Stimulated activated naive CD8-positive, alpha-beta T cell treated with anti-CD3 and anti-CD28 coated beads, Interleukin-15, Interleukin-2, amounts not matched to agents 100 ng/mL and 50 ng/mL, for 24 hours (primary cell): Measurements from ENCODE around the gene TRIM72.
"Not testable (repeated sequence)": the region's sequence is repeated elsewhere in the genome, so short reads cannot be mapped to it uniquely, and the experiment has no call there.

Experiments used
- H3K27ac Mint-ChIP-seq: one replicate; pipeline ENCODE4 v1.8.0; 2021; ENCODE audit warnings: mild to moderate bottlenecking, mixed read lengths
- H3K27me3 Mint-ChIP-seq: one replicate; pipeline ENCODE4 v1.8.0; 2021; ENCODE audit warnings: mixed read lengths
- H3K36me3 Mint-ChIP-seq: one replicate; pipeline ENCODE4 v1.8.0; 2021; ENCODE audit warnings: low read depth, mixed read lengths
- H3K4me1 Mint-ChIP-seq: one replicate; pipeline ENCODE4 v1.8.0; 2021; ENCODE audit warnings: low read depth, mixed read lengths
- H3K4me3 Mint-ChIP-seq: one replicate; pipeline ENCODE4 v1.8.0; 2021; ENCODE audit warnings: mild to moderate bottlenecking, mixed read lengths
- H3K9me3 Mint-ChIP-seq: one replicate; pipeline ENCODE4 v1.8.0; 2021; ENCODE audit warnings: mixed read lengths

The TRIM72 gene

DNA sequence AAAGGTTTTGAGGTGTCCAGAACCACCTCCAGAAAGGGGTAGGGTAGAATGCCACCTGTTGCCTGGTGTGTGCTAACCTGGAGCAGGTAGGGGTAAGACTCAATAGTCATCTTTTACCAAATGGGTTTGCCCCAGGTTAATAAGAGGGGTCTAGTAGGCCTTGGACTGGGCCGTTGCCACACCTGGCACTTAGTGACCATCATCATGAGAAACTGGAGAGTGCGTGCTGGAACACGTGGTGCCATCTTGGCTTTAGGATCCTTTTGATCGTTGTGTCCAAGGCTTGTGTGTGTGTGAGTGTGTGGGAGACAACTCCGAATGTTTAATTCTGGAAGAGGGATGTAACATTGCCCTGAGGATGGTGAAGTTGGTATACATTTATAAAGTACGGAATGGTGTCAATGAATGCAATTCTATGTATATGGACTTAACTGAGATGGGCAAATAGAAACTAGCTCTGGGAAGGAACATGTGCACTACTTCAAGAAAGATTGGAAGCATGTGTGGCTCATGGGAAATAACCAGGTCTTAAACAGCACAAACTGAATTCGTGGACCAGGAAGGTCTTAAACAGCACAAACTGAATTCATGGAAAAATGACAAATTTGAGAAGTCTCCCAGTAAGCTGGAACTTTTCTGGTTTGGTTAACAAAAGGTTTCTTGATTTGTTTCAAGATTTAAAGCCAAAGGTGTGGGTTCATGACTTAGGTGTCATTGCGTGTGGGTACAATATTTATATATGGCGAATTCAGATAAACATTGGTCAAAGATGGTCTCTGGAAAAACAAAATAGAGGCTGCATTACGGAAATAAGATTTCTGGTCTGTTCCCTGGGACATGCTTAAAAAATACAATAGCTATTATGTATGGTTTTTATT lies 26.8 kb upstream of the TRIM72 start:
- Mint-ChIP-seq H3K27ac (peak overlapping the region; percentile 78), H3K9me3 (no peaks in the 10 kb centered on the region), H3K36me3 (peaks cover 100% of the 10 kb centered on the region), H3K27me3 (no peaks in the 10 kb centered on the region), H3K4me1 (peaks cover 95% of the 10 kb centered on the region), H3K4me3 (peak overlapping the region; percentile 35)

- Mint-ChIP-seq H3K9me3 (no peaks in the 10 kb centered on the region), H3K4me3 (no peak overlapping the region), H3K36me3 (peaks cover 98% of the 10 kb centered on the region), H3K27me3 (no peaks in the 10 kb centered on the region), H3K27ac (peak overlapping the region; percentile 34), H3K4me1 (peaks cover 91% of the 10 kb centered on the region)
Observed at GRCh38 chr16:31187808-31188189, 26.1 kb upstream of the TRIM72 start.

GRCh38 chr16:31188450-31189411 lies 25.2 kb upstream of the TRIM72 start:
- H3K9me3 Mint-ChIP-seq, result no peaks in the 10 kb centered on the region
- H3K4me1 Mint-ChIP-seq, result peaks cover 90% of the 10 kb centered on the region
- peak overlapping the region; percentile 34 for H3K27ac Mint-ChIP-seq
- H3K4me3 Mint-ChIP-seq, result peak overlapping the region; percentile 5
- no peaks in the 10 kb centered on the region for H3K27me3 Mint-ChIP-seq
- peaks cover 98% of the 10 kb centered on the region for H3K36me3 Mint-ChIP-seq

DNA sequence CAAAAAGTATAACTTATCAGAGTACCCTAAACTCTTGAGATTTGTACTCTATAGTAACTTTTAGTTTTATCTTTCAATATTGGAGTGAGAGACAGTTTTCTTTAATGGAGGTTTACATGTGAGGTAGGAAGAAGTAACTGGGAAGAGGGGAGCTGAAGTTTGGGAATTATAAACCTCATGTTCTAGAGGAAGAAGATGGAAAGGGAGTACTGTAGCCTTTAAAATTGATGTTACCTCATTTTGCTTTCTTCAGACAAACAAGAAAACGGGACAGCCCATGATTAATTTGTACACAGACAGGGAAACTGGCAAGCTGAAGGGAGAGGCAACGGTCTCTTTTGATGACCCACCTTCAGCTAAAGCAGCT lies 24.5 kb upstream of the TRIM72 start:
- Mint-ChIP-seq H3K4me1 (peaks cover 89% of the 10 kb centered on the region), H3K4me3 (peak overlapping the region; percentile 5), H3K9me3 (no peaks in the 10 kb centered on the region), H3K27me3 (no peaks in the 10 kb centered on the region), H3K27ac (peak overlapping the region; percentile 33), H3K36me3 (peaks cover 98% of the 10 kb centered on the region)

DNA sequence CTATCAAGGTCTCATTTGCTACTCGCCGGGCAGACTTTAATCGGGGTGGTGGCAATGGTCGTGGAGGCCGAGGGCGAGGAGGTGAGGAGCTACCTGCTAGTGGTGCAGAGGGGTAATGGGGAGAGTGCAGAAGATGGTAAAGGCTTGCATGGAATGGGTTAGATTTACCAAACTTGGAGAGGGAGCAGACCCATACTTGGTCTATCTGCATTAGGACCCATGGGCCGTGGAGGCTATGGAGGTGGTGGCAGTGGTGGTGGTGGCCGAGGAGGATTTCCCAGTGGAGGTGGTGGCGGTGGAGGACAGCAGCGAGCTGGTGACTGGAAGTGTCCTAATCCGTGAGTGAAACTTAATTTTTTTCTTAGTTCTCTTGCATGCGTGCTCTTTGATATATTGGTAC lies 23.9 kb upstream of the TRIM72 start:
- Mint-ChIP-seq H3K27me3 (no peaks in the 10 kb centered on the region), H3K4me3 (peak overlapping the region; percentile 11), H3K36me3 (peaks cover 98% of the 10 kb centered on the region), H3K27ac (peak overlapping the region; percentile 50), H3K9me3 (no peaks in the 10 kb centered on the region), H3K4me1 (peaks cover 86% of the 10 kb centered on the region)

DNA sequence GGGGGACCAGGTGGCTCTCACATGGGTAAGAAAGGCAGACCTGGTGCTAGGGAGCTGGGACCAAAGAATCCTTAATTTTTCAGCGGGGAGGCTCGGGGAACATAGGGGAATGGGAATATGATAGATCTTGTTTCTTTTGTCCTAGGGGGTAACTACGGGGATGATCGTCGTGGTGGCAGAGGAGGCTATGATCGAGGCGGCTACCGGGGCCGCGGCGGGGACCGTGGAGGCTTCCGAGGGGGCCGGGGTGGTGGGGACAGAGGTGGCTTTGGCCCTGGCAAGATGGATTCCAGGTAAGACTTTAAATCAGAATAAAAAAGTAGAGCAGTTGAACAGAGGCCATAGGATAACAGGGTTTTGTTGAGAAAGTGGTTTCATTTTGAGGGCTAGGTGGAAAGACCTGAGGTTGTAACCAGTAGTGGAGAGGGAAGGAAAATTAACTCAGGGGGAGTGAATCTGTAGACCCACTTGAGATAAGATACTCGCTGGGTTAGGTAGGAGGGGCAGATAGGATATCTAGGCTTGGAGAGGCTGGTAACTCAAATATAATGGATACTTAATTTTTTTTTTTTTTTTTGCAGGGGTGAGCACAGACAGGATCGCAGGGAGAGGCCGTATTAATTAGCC lies 23.0 kb upstream of the TRIM72 start:
- H3K4me1 Mint-ChIP-seq, result peaks cover 80% of the 10 kb centered on the region
- peaks cover 98% of the 10 kb centered on the region for H3K36me3 Mint-ChIP-seq
- no peaks in the 10 kb centered on the region for H3K27me3 Mint-ChIP-seq
- no peaks in the 10 kb centered on the region for H3K9me3 Mint-ChIP-seq
- peak overlapping the region; percentile 81 for H3K27ac Mint-ChIP-seq
- H3K4me3 Mint-ChIP-seq, result no peak overlapping the region

GRCh38 chr16:31191697-31192428 lies 22.1 kb upstream of the TRIM72 start:
- H3K27me3 Mint-ChIP-seq, result no peaks in the 10 kb centered on the region
- H3K4me1 Mint-ChIP-seq, result peaks cover 74% of the 10 kb centered on the region
- H3K4me3 Mint-ChIP-seq, result no peak overlapping the region
- H3K9me3 Mint-ChIP-seq, result no peaks in the 10 kb centered on the region
- H3K27ac Mint-ChIP-seq, result peak overlapping the region; percentile 77
- H3K36me3 Mint-ChIP-seq, result peaks cover 94% of the 10 kb centered on the region

- H3K27me3 Mint-ChIP-seq, result no peaks in the 10 kb centered on the region
- no peak overlapping the region for H3K4me3 Mint-ChIP-seq
- peaks cover 65% of the 10 kb centered on the region for H3K4me1 Mint-ChIP-seq
- no peaks in the 10 kb centered on the region for H3K9me3 Mint-ChIP-seq
- H3K36me3 Mint-ChIP-seq, result peaks cover 85% of the 10 kb centered on the region
- H3K27ac Mint-ChIP-seq, result peak overlapping the region; percentile 26
Observed at GRCh38 chr16:31192856-31193642, 20.9 kb upstream of the TRIM72 start.

DNA sequence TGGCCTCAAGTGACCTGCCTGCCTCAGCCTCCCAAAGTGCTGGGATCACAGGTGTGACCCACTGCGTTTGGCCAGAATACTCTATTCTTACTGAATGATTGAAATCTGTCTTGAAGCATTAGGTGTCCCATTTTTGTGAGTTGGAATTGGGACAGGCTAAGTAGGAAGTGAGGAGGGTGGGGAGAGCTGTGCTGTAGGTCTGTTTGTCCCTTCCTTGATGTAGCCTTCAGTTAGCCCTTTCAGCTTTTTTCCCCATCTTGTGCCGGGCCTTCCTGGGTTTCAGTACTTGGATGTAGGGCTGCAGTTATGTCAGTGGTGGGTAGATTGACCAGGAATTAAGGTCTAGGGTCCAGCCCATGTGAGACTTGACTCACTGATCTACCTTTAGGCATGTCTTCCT lies 20.0 kb upstream of the TRIM72 start:
- peaks cover 65% of the 10 kb centered on the region for H3K4me1 Mint-ChIP-seq
- peaks cover 84% of the 10 kb centered on the region for H3K36me3 Mint-ChIP-seq
- H3K9me3 Mint-ChIP-seq, result no peaks in the 10 kb centered on the region
- no peaks in the 10 kb centered on the region for H3K27me3 Mint-ChIP-seq
- no peak overlapping the region for H3K27ac Mint-ChIP-seq
- H3K4me3 Mint-ChIP-seq, result no peak overlapping the region

DNA sequence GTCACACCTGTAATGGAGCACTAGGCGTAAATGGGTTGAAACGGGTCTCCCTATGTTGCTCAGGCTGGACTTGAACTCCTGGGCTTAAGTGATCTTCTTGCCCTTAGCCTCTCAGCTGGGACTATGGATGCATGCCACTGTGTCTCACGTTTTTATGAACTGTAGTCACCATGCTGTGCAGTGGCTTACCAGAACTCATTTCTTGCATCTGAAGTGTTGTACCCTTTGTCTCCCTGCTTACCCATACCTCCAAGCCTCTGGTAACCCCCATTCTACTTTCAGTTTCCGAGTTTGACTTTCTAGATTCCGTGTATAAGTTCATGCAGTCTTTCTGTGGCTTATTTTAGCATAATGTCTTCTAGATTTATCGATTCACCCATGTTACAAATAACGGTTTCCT lies 19.0 kb upstream of the TRIM72 start:
- H3K9me3 Mint-ChIP-seq, result no peaks in the 10 kb centered on the region
- peak overlapping the region; percentile 34 for H3K27ac Mint-ChIP-seq
- H3K36me3 Mint-ChIP-seq, result peaks cover 82% of the 10 kb centered on the region
- H3K4me1 Mint-ChIP-seq, result peaks cover 64% of the 10 kb centered on the region
- no peak overlapping the region for H3K4me3 Mint-ChIP-seq
- H3K27me3 Mint-ChIP-seq, result no peaks in the 10 kb centered on the region

GRCh38 chr16:31195861-31196260 lies 18.1 kb upstream of the TRIM72 start:
- H3K4me1 Mint-ChIP-seq, result peaks cover 66% of the 10 kb centered on the region
- peaks cover 74% of the 10 kb centered on the region for H3K36me3 Mint-ChIP-seq
- H3K27me3 Mint-ChIP-seq, H3K4me3 Mint-ChIP-seq, H3K27ac Mint-ChIP-seq, H3K9me3 Mint-ChIP-seq: not testable (repeated sequence)

DNA sequence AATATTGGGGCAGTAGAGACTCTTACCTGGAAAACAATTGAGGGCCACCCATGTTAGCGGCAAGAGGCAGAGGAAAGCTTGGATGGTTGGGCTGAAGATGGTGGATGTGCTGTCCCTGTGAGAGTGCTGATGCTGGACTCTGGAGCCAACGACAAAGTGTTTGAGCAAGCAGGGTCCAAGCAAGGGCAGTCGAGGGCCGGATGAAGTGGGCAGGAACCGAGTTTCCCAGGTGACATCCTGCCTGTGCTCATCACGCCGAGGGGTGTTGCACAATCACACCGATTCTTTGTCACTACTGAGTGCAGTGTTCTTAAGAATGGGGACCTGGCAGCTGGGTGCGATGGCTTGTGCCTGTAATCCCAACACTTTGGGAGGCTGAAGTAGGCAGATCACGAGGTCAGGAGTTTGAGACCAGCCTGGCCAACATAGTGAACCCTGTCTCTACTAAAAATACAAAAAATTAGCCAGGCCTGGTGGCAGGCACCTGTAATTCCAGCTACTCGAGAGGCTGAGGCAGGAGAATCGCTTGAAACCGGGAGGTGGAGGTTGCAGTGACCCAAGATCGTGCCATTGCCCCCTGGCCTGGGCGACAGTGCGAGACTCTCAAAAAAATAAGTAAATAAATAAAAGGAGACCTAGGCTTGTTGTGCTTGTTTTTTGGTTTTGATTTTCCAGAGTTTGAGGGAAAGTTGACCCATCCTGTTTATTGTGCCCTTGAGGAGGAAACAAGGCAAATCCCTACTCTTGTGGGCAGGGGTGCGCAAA lies 17.4 kb upstream of the TRIM72 start:
- H3K9me3 Mint-ChIP-seq, result no peaks in the 10 kb centered on the region
- H3K4me1 Mint-ChIP-seq, result peaks cover 68% of the 10 kb centered on the region
- H3K36me3 Mint-ChIP-seq, result peaks cover 67% of the 10 kb centered on the region
- no peak overlapping the region for H3K4me3 Mint-ChIP-seq
- H3K27me3 Mint-ChIP-seq, result no peaks in the 10 kb centered on the region
- H3K27ac Mint-ChIP-seq, result peak overlapping the region; percentile 45

- peaks cover 51% of the 10 kb centered on the region for H3K36me3 Mint-ChIP-seq
- H3K4me1 Mint-ChIP-seq, result peaks cover 66% of the 10 kb centered on the region
Observed at GRCh38 chr16:31198207-31198882, 15.6 kb upstream of the TRIM72 start.

More at GRCh38 chr16:31198207-31198882, 15.6 kb upstream of the TRIM72 start:
- no peak overlapping the region for H3K4me3 Mint-ChIP-seq
- no peaks in the 10 kb centered on the region for H3K9me3 Mint-ChIP-seq
- H3K27me3 Mint-ChIP-seq, result no peaks in the 10 kb centered on the region
- H3K27ac Mint-ChIP-seq, result peak overlapping the region; percentile 66
